H9 (cell line): ENCODE measurements around the gene SPATA46. TPM values are rescaled to one million over a fixed set of nuclear protein-coding genes. Genes with fewer than 3 reads are reported as not detected.

ENCODE experiments used
- DNase-seq: peaks from one replicate; pipeline ENCODE4 v3.0.0-alpha.2; 2017
- H2AFZ ChIP-seq: one replicate; pipeline ENCODE4 v1.6.1; 2013; ENCODE audit warnings: mild to moderate bottlenecking, low read length, control low read depth, moderate library complexity
- H2AK5ac ChIP-seq: 2 replicates; pipeline ENCODE4 v1.6.1; 2013; ENCODE audit warnings: low read length, control low read depth, mixed read lengths; ENCODE audit not compliant: insufficient read length
- H2BK120ac ChIP-seq: one replicate; pipeline ENCODE4 v1.6.1; 2013; ENCODE audit warnings: low read depth, mild to moderate bottlenecking, low read length, control low read depth, inconsistent platforms; ENCODE audit not compliant: poor library complexity, severe bottlenecking
- H2BK12ac ChIP-seq: 2 replicates; pipeline ENCODE4 v1.6.1; 2013; ENCODE audit warnings: low read length, control low read depth, mixed read lengths, low read depth; ENCODE audit not compliant: insufficient read length
- H2BK15ac ChIP-seq: 2 replicates; pipeline ENCODE4 v1.6.1; 2013; ENCODE audit warnings: low read depth, low read length, control low read depth
- H2BK20ac ChIP-seq: one replicate; pipeline ENCODE4 v1.6.1; 2013; ENCODE audit warnings: low read depth, mild to moderate bottlenecking, low read length, control low read depth, inconsistent platforms; ENCODE audit not compliant: poor library complexity, severe bottlenecking
- H2BK5ac ChIP-seq: 2 replicates; pipeline ENCODE4 v1.6.1; 2013; ENCODE audit warnings: low read length, control low read depth, mixed read lengths; ENCODE audit not compliant: insufficient read length
- H3K14ac ChIP-seq: 2 replicates; pipeline ENCODE4 v1.6.1; 2013; ENCODE audit warnings: low read length, control low read depth; ENCODE audit not compliant: insufficient read depth
- H3K18ac ChIP-seq: 2 replicates; pipeline ENCODE4 v1.6.1; 2013; ENCODE audit warnings: low read depth, mild to moderate bottlenecking, mixed read lengths, low read length, control low read depth; ENCODE audit not compliant: insufficient read length
- H3K23ac ChIP-seq: 2 replicates; pipeline ENCODE4 v1.6.1; 2013; ENCODE audit warnings: low read length, control low read depth, mixed read lengths, low read depth; ENCODE audit not compliant: insufficient read length
- H3K23me2 ChIP-seq: 2 replicates; pipeline ENCODE4 v1.6.1; 2013; ENCODE audit warnings: low read depth, mild to moderate bottlenecking, mixed read lengths, low read length, control low read depth; ENCODE audit not compliant: insufficient read length, poor library complexity, severe bottlenecking
- H3K27ac ChIP-seq: 2 replicates; pipeline ENCODE4 v1.5.1; 2013; ENCODE audit warnings: low read length, control low read depth, mixed read lengths, low read depth; ENCODE audit not compliant: insufficient read length
- H3K27me3 ChIP-seq: 2 replicates; pipeline ENCODE4 v1.6.1; 2013; ENCODE audit warnings: low read length, control low read depth, inconsistent platforms; ENCODE audit not compliant: insufficient read depth
- H3K4ac ChIP-seq: 2 replicates; pipeline ENCODE4 v1.6.1; 2013; ENCODE audit warnings: low read depth, mild to moderate bottlenecking, control low read depth, inconsistent platforms, low read length, moderate library complexity
- H3K4me1 ChIP-seq: 2 replicates; pipeline ENCODE4 v1.6.1; 2013; ENCODE audit warnings: low read length, control low read depth, inconsistent platforms; ENCODE audit not compliant: insufficient read depth
- H3K4me2 ChIP-seq: 2 replicates; pipeline ENCODE4 v1.6.1; 2013; ENCODE audit warnings: low read length, control low read depth, mixed read lengths; ENCODE audit not compliant: insufficient read length, insufficient read depth
- H3K56ac ChIP-seq: 2 replicates; pipeline ENCODE4 v1.6.1; 2013; ENCODE audit warnings: low read depth, mild to moderate bottlenecking, mixed read lengths, low read length, control low read depth; ENCODE audit not compliant: insufficient read length
- H3K79me1 ChIP-seq: 2 replicates; pipeline ENCODE4 v1.6.1; 2013; ENCODE audit warnings: low read depth, mild to moderate bottlenecking, moderate library complexity, low read length, control low read depth, inconsistent platforms; ENCODE audit not compliant: insufficient read depth, poor library complexity, severe bottlenecking
- H3K79me2 ChIP-seq: 2 replicates; pipeline ENCODE4 v1.6.1; 2013; ENCODE audit warnings: low read length, control low read depth, inconsistent platforms; ENCODE audit not compliant: insufficient read depth
- H3K9ac ChIP-seq: 2 replicates; pipeline ENCODE4 v1.6.1; 2013; ENCODE audit warnings: low read length, control low read depth, mixed read lengths; ENCODE audit not compliant: insufficient read length; ENCODE audit errors: extremely low read depth
- H3K9me3 ChIP-seq: one replicate; pipeline ENCODE4 v1.6.1; 2013; ENCODE audit warnings: low read depth, low read length, inconsistent platforms; ENCODE audit not compliant: control insufficient read depth
- H3T11ph ChIP-seq: one replicate; pipeline ENCODE4 v1.6.1; 2013; ENCODE audit warnings: mild to moderate bottlenecking, low read length, control low read depth, inconsistent platforms
- H4K20me1 ChIP-seq: one replicate; pipeline ENCODE4 v1.6.1; 2013; ENCODE audit not compliant: control insufficient read depth, insufficient read length, insufficient read depth
- H4K5ac ChIP-seq: 2 replicates; pipeline ENCODE4 v1.6.1; 2013; ENCODE audit warnings: low read depth, mild to moderate bottlenecking, mixed read lengths, low read length, control low read depth; ENCODE audit not compliant: insufficient read length
- H4K8ac ChIP-seq: replicated peaks from 2 replicates; pipeline ENCODE4 v1.6.1; 2013; ENCODE audit warnings: low read length, control low read depth, mixed read lengths, low read depth; ENCODE audit not compliant: insufficient read length
- H4K91ac ChIP-seq: 2 replicates; pipeline ENCODE4 v1.6.1; 2013; ENCODE audit warnings: low read depth, mild to moderate bottlenecking, moderate library complexity, mixed read lengths, low read length, control low read depth; ENCODE audit not compliant: insufficient read length
- H3K27ac Mint-ChIP-seq, 3 experiments: 2 replicates in 2 of 3; 3 replicates in 1 of 3; pipeline ENCODE4 v1.8.0; 2020 to 2021; ENCODE audit warnings: mixed read lengths in 3 of 3, mild to moderate bottlenecking in 1 of 3, moderate library complexity in 1 of 3
- H3K27me3 Mint-ChIP-seq: 2 replicates; pipeline ENCODE4 v1.8.0; 2021; ENCODE audit warnings: low read depth, mild to moderate bottlenecking, moderate library complexity, mixed read lengths
- H3K36me3 Mint-ChIP-seq, 3 experiments: 2 replicates in 2 of 3; 3 replicates in 1 of 3; pipeline ENCODE4 v1.8.0; 2020 to 2021; ENCODE audit warnings: low read depth in 3 of 3, mixed read lengths in 3 of 3; ENCODE audit not compliant: insufficient read depth in 1 of 3
- H3K4me1 Mint-ChIP-seq, 2 experiments: 2 replicates each; pipeline ENCODE4 v1.8.0; 2020; ENCODE audit warnings: mixed read lengths in 2 of 2
- H3K4me3 Mint-ChIP-seq, 2 experiments: 2 replicates in 1 of 2; 3 replicates in 1 of 2; pipeline ENCODE4 v1.8.0; 2020 to 2021; ENCODE audit warnings: mild to moderate bottlenecking in 2 of 2, mixed read lengths in 2 of 2, moderate library complexity in 1 of 2
- H3K9me3 Mint-ChIP-seq, 2 experiments: 2 replicates in 1 of 2; 3 replicates in 1 of 2; pipeline ENCODE4 v1.8.0; 2020; ENCODE audit warnings: mild to moderate bottlenecking in 2 of 2, mixed read lengths in 2 of 2, moderate library complexity in 1 of 2
- CTCF ChIP-seq: fragments of 200-600 bp; sonication (generic); conservative IDR thresholded peaks from 3 replicates; pipeline ENCODE4 v1.8.0; 2021; ENCODE audit warnings: antibody characterized with exemption, mild to moderate bottlenecking
- WGBS: extraction: QIAGEN DNeasy Blood & Tissue Kit; methylation state at CpG from one replicate; pipeline ENCODE4 v1.1.7; 2013; ENCODE audit warnings: missing lambda C conversion rate, low lambda C conversion rate, mixed read lengths; ENCODE audit not compliant: insufficient read length; ENCODE audit errors: extremely low coverage; 5-methylcytosine and 5-hydroxymethylcytosine counted together
- total RNA-seq: library from RNA; stranded (reverse); gene quantifications from 2 replicates; pipeline ENCODE4 v1.2.1, GENCODE V29; 2021

SPATA46 gene
- total RNA-seq, 1 experiment from 2014 or later, result not detected

GRCh38 chr1:162417650-162418049 is 41.0 kb upstream of the SPATA46 start:
- H2BK5ac ChIP-seq, result no peak overlapping the region
- no peak overlapping the region for H2BK120ac ChIP-seq
- H3K27ac ChIP-seq, result no peak overlapping the region
- H3K4me1 Mint-ChIP-seq, result peaks cover 3 to 4% of the 10 kb centered on the region in 2 experiments; a peak in 2 of 4 replicates
- WGBS, result no CpG with 5 or more reads among the region's 7 CpGs
- no peaks in the 10 kb centered on the region for H3K9me3 ChIP-seq
- no peaks in the 10 kb centered on the region for H3K23me2 ChIP-seq
- H3K79me2 ChIP-seq, result no peaks in the 10 kb centered on the region
- H3K18ac ChIP-seq, result no peak overlapping the region
- no peak overlapping the region for H3K4me3 Mint-ChIP-seq
- DNase-seq, result no peak
- no peak overlapping the region for H3T11ph ChIP-seq
- H2BK12ac ChIP-seq, result no peak overlapping the region
- peaks cover 0 to 7% (median 7%) of the 10 kb centered on the region in 3 experiments; a peak in 3 of 7 replicates for H3K36me3 Mint-ChIP-seq
- no peak overlapping the region for H4K8ac ChIP-seq
- H3K27ac Mint-ChIP-seq, result no peak overlapping the region; a peak in 1 of 7 replicates
- H2AFZ ChIP-seq, result no peak overlapping the region
- H3K27me3 ChIP-seq, result no peaks in the 10 kb centered on the region
- peaks cover 11 to 12% of the 10 kb centered on the region in 2 experiments; a peak in 4 of 5 replicates for H3K9me3 Mint-ChIP-seq
- no peak overlapping the region for H2BK20ac ChIP-seq
- no peak for TF ChIP-seq CTCF
- H3K79me1 ChIP-seq, result no peaks in the 10 kb centered on the region
- H4K91ac ChIP-seq, result no peak overlapping the region
- H4K20me1 ChIP-seq, result no peaks in the 10 kb centered on the region
- no peak overlapping the region for H2AK5ac ChIP-seq
- H4K5ac ChIP-seq, result no peak overlapping the region
- no peak overlapping the region for H2BK15ac ChIP-seq
- no peak overlapping the region for H3K56ac ChIP-seq
- H3K23ac ChIP-seq, result no peak overlapping the region
- no peak overlapping the region for H3K4ac ChIP-seq
- H3K27me3 Mint-ChIP-seq, result peaks cover 2% of the 10 kb centered on the region; the same call in 1 of the 2 replicates
- H3K4me2 ChIP-seq, result no peak overlapping the region
- no peak overlapping the region for H3K9ac ChIP-seq
- no peaks in the 10 kb centered on the region for H3K4me1 ChIP-seq
- no peak overlapping the region for H3K14ac ChIP-seq
